DOHH2 (cell line): Measurements from ENCODE around the gene GIMAP4.

Experiments used
- H3F3A ChIP-seq: fragments of 200-600 bp; sonication (generic), shearing (Covaris generic); 2 replicates; pipeline ENCODE4 v1.6.0; 2016; ENCODE audit warnings: antibody characterized with exemption, mild to moderate bottlenecking; ENCODE audit not compliant: control insufficient read depth, insufficient read depth
- H3K27ac ChIP-seq: fragments of 200-600 bp; sonication (generic); 2 replicates; pipeline ENCODE4 v1.5.1; 2014; ENCODE audit warnings: low read depth, mild to moderate bottlenecking, low read length, moderate library complexity
- H3K27me3 ChIP-seq: fragments of 200-600 bp; sonication (generic); 2 replicates; pipeline ENCODE4 v1.6.1; 2014; ENCODE audit warnings: mild to moderate bottlenecking, low read length, mixed read lengths; ENCODE audit not compliant: control insufficient read depth
- H3K36me3 ChIP-seq: fragments of 200-600 bp; sonication (generic); 2 replicates; pipeline ENCODE4 v1.6.1; 2014; ENCODE audit warnings: mild to moderate bottlenecking, low read length, moderate library complexity, mixed read lengths; ENCODE audit not compliant: control insufficient read depth
- H3K4me1 ChIP-seq: fragments of 200-600 bp; sonication (generic); 2 replicates; pipeline ENCODE4 v1.6.1; 2014; ENCODE audit warnings: mild to moderate bottlenecking, low read length, mixed read lengths; ENCODE audit not compliant: control insufficient read depth
- H3K4me2 ChIP-seq: fragments of 200-600 bp; sonication (generic); 2 replicates; pipeline ENCODE4 v1.6.0; 2014; ENCODE audit warnings: mild to moderate bottlenecking, low read length, moderate library complexity
- H3K4me3 ChIP-seq: fragments of 200-600 bp; sonication (generic); 2 replicates; pipeline ENCODE4 v1.5.1; 2014; ENCODE audit warnings: mild to moderate bottlenecking, low read length, mixed read lengths
- H3K79me2 ChIP-seq: fragments of 200-600 bp; sonication (generic); 2 replicates; pipeline ENCODE4 v1.6.1; 2014; ENCODE audit warnings: mild to moderate bottlenecking, low read length, mixed read lengths; ENCODE audit not compliant: control insufficient read depth
- H3K9me2 ChIP-seq: fragments of 200-600 bp; sonication (generic); replicated peaks from 2 replicates; pipeline ENCODE4 v1.6.1; 2014; ENCODE audit warnings: mild to moderate bottlenecking, low read length, mixed read lengths; ENCODE audit not compliant: control insufficient read depth
- H3K9me3 ChIP-seq: fragments of 200-600 bp; sonication (generic); 2 replicates; pipeline ENCODE4 v1.6.1; 2014; ENCODE audit warnings: antibody characterized with exemption, low read length, mixed read lengths; ENCODE audit not compliant: control insufficient read depth, insufficient read depth
- H4K20me1 ChIP-seq: fragments of 200-600 bp; sonication (generic); 2 replicates; pipeline ENCODE4 v1.6.0; 2014; ENCODE audit warnings: low read depth, mild to moderate bottlenecking, antibody characterized with exemption, low read length, moderate library complexity; ENCODE audit not compliant: control insufficient read depth, insufficient read depth
- CTCF ChIP-seq: fragments of 200-600 bp; sonication (generic); IDR thresholded peaks from one replicate; pipeline ENCODE4 v1.5.1; 2014; ENCODE audit warnings: antibody characterized with exemption, mild to moderate bottlenecking, low read depth, low read length; ENCODE audit not compliant: poor library complexity, severe bottlenecking
- EZH2phosphoT487 ChIP-seq: fragments of 200-600 bp; sonication (generic); IDR thresholded peaks from 2 replicates; pipeline ENCODE4 v1.6.1; 2017; ENCODE audit warnings: borderline replicate concordance, mild to moderate bottlenecking, antibody characterized with exemption, low read length, moderate library complexity, mixed read lengths

The GIMAP4 gene

GRCh38 chr7:150580638-150581394 is 13.6 kb downstream of the GIMAP4 start:
- Histone ChIP-seq H3K4me2 (no peak overlapping the region), H3K27me3 (no peaks in the 10 kb centered on the region), H3K4me3 (no peak overlapping the region), H3K36me3 (no peaks in the 10 kb centered on the region), H3K9me3 (no peaks in the 10 kb centered on the region), H3K27ac (no peak overlapping the region), H3K79me2 (no peaks in the 10 kb centered on the region), H3K4me1 (no peaks in the 10 kb centered on the region), H3K9me2 (no peaks in the 10 kb centered on the region), H4K20me1 (no peaks in the 10 kb centered on the region), H3F3A (no peaks in the 10 kb centered on the region)
- TF ChIP-seq CTCF = no peak

GRCh38 chr7:150585199-150585598 is 18.0 kb downstream of the GIMAP4 start:
- Histone ChIP-seq H3K9me2 (no peaks in the 10 kb centered on the region), H3K4me1 (no peaks in the 10 kb centered on the region), H3K27ac (no peak overlapping the region), H3K36me3 (no peaks in the 10 kb centered on the region), H3K27me3 (no peaks in the 10 kb centered on the region), H3K4me2 (no peak overlapping the region), H4K20me1 (no peaks in the 10 kb centered on the region), H3F3A (no peaks in the 10 kb centered on the region), H3K9me3 (no peaks in the 10 kb centered on the region), H3K4me3 (no peak overlapping the region), H3K79me2 (no peaks in the 10 kb centered on the region)
- TF ChIP-seq EZH2phosphoT487 = no peak
- TF ChIP-seq CTCF = no peak

- TF ChIP-seq EZH2phosphoT487 (no peak), CTCF (no peak)
- Histone ChIP-seq H3K79me2 (no peaks in the 10 kb centered on the region), H3K4me1 (no peaks in the 10 kb centered on the region), H3K36me3 (no peaks in the 10 kb centered on the region), H3K9me2 (no peaks in the 10 kb centered on the region), H3K4me3 (no peak overlapping the region), H4K20me1 (no peaks in the 10 kb centered on the region), H3F3A (no peaks in the 10 kb centered on the region), H3K4me2 (no peak overlapping the region), H3K27me3 (no peaks in the 10 kb centered on the region), H3K27ac (no peak overlapping the region), H3K9me3 (no peaks in the 10 kb centered on the region)
Observed at GRCh38 chr7:150586068-150586784, 19.0 kb downstream of the GIMAP4 start.
